ENCODE measurements around the gene LRRC36.

Gene LRRC36

DNA sequence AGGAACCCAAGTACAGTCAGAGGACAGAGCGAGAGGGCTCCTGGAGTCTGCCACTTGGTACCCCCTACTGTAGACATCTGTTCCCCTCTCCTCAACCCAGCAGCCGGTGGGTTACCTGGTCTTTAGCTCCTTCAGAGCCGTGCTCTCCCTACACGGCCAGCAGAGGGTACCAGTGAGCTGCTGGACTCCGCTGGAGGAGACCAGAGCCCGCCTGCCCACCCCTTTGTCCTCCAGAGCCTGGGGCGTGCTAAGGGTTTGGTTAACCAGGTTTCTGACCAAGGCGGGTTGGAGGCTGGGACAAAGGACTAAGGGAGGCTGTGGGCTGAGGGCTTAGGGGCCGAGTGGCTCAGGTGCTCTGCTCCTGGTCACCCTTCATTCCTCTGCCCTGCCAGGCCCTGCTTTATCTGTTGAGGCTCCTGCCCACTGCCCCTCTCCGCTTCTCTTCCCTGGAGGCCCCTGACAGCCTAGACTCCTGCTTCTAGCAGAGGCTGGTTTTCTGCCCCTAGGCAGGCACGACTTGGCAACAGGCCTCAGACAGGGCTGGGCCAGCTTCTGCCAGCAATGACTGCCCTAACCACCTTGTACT lies 101.6 kb downstream of the LRRC36 start:
- FAIRE-seq, result no peak

DNA sequence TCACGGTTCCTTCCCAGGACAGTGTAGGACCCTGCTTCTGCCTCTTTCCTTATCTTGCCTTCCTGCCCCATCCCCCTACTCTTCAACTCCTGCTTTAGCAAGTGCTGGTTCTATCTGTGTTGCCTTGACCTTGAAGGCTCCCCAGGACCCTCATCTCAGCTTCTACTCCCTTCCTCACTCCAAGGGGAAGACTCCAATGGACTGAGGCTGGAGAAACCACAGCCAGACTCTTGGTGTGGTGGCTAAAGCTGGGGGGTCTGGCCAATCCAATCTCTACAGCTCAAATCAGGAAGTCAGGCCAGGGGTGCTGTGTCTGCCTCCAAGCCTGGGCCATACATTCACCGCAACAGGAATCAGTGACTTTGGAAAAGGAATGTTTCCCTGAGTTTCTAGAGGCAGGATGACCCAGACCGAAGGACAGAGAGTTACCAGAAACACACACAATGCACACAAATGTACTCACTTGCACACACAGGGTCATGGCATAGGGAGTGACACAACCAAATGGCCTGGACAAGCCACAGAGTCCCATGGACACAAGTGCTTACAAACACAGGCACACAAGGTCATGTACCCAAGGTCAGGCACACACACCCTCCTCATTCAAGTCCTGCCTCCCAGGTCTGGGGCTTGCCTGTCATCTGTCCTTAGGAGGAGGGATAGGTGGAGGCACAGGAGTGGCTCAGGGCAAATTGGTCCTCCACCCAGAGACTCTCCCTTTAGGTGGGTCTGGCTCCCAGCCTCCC lies 102.6 kb downstream of the LRRC36 start:
- FAIRE-seq, result no peak

DNA sequence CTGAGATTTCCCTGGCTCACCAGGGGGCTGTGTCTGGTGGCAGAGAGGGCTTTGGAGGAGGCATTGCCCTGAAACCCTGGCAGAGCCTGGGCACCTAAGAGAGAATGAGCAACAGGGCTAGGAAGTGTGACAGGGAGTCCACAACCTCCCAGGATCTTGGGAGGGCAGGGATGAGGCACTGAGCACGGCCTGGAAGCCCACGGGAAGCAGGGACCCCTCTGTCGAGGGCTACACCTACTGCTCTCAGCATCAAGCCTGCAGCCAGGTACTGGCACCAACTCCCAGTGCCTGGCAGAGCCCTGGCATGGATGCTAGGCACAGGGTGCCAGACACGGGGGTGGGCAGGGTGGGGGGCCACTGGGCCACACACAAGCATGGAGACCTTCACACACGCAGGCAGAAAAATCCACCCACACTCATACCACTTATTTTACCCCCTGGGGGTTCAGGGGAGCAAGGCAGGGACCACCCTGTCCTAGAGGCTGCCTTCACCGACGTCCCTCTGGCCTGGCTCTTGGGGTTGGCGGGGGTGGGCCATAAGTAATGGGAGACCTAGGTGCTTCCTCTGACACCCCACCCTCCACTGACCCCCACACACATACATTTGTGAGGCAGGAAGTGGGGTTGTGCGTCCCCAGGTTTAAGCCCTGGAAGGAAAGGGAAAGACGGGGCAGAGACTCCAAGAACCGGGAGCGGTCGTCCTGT lies 103.3 kb downstream of the LRRC36 start:
- FAIRE-seq, result no peak

DNA sequence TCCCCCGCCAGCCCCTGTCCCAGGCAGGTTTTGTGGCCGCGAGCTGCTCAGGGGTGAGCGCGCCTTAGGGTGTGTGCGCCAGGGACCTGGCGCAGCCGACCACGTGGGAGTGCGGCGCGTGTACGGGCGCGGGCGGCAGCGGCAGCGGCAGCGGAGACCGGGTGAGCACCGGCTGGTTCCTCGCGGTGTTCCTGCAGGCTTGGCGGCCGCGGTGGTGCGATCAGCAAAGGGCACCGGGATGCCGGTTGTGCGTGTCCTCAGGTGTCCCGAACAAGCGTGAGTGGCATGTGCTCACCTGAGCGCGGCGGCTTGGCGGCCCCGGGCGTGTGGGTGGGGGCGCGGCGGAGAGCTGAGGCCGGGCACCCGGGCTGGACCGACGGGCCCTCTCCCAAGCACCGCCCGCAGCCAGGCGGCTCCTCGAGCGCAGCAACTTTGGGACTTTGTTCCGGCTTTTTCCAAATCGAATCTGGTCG lies 103.9 kb downstream of the LRRC36 start:
- no peak for FAIRE-seq

DNA sequence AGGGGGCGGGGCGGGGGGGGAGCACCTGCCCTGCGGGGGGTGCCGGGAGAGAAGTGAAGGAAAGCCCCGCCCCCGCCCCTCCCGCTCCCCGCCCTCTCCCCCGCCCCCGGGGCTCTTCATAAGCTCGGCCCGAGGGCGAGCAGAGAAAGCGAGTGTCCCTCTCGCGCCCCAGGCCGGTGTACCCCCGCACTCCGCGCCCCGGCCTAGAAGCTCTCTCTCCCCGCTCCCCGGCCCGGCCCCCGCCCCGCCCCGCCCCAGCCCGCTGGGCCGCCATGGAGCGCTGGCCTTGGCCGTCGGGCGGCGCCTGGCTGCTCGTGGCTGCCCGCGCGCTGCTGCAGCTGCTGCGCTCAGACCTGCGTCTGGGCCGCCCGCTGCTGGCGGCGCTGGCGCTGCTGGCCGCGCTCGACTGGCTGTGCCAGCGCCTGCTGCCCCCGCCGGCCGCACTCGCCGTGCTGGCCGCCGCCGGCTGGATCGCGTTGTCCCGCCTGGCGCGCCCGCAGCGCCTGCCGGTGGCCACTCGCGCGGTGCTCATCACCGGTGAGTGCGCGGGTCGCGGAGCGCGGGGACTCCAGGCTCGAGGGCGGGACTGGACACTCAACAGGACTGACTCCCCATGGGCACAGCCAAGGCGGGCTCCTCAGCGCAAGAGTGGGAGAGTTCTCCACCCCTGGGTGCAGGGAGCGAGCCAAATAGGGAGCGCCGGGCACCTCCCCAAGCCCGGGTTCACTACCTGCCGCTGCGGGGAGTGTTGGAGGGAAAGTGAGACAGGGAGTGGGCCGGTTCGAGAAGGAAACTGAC lies 104.6 kb downstream of the LRRC36 start, which contains the start of gene HSD11B2:
Gene HSD11B2 (plus strand): TSS at position 145 of the 798 bp plus-strand sequence. CDS start 128 bp downstream, at position 273.
- no peak for FAIRE-seq

DNA sequence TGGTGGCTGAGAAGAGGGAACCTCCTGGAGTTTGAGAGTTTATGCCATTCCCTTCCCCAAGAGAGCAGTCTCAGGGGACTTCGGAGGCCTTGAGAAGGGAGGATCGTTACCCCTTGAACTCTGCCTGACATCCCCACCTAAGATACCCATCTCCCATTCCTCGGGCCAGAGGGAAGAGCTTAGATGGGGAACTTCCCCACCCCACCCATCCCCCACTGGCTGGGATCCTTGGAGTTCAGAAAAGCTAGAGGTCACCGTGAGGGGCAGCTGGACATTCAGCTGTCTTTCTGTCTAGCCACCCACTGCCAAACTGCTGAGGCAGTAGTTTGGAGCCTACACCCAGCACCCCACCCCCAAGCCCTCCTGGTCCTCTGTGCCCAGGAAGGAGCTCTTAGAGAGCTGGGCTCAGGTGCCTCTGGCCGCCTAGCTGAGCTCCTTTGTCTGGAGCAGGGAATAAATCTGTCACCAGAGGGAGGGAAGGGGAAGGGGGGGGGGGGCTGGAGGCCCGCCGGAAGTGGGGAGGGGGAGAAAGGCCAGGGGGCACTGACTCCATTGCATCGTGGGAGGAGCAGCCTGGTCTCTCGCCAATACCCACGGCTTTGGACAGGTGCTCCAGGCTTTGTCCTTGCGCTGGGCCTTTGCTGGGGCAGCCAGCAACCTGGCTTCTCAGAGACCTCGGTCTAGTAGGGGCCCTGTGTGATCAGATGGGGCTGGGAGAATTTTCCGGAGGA lies 105.3 kb downstream of the LRRC36 start:
- FAIRE-seq, result no peak

DNA sequence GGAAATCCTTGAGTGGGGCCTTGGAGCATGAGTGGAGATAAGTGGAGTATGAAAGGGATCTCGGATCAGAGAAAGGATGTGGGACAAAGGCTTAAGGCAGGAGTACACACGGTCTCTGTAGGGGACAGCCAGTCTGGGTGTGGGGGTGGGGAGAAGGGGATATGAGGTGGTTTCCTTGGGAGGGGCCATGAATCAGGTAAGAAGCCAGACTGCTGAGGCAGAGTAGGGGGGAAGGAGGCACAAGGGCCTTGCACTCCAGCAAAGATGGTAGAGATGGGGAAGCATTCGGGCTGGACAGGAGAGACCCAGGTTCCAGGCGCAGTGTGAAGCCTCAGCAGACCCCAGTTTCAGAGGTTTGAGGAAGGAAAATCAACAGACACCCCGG lies 105.9 kb downstream of the LRRC36 start:
- no peak for FAIRE-seq

DNA sequence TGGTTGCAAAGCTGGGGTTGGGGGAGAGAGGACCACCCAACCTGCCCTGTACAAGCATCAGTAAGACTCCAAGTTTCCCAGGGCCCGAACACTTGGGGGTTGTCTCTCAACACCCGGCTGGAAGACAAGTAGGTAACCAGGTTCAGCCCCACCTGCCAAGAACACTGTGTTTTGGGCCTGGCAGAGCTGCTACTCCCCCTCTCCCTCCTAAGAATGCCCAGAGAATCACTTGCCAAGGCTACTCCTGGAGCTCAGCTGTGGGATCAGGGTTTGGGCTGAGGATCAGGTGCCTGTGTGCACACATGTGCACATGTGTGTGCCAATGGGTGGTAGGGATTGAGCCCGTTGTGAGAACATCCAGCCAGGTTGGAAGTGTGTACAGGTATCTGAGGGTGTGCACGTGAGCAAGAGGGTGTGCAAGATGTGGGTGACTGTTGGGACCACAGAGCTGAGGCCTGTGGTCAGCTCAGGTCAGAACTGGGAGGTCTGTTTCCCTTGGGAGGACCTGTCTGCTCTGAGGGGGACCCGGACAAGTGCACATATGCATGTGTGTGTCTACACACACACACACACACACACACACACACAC lies 106.6 kb downstream of the LRRC36 start:
- FAIRE-seq, result no peak
